GM12878 (cell line): ENCODE data around the gene HERPUD2.

Experiments
- CTCF ChIP-seq, 3 experiments: IDR thresholded peaks in 2 of 3; conservative IDR thresholded peaks in 1 of 3; 2 replicates each; pipeline ENCODE4 v1.5.1; 2011; ENCODE audit warnings: low read depth in 3 of 3, low read length in 3 of 3, mild to moderate bottlenecking in 3 of 3, control low read depth in 2 of 3, moderate library complexity in 2 of 3, inconsistent platforms in 1 of 3, mixed read lengths in 1 of 3; ENCODE audit not compliant: control insufficient read depth in 2 of 3, insufficient read depth in 1 of 3; ENCODE audit errors: extremely low read depth in 1 of 3
- E4F1 ChIP-seq: fragments of 450-650 bp; IDR thresholded peaks from 2 replicates; pipeline ENCODE4 v1.6.1; 2018; ENCODE audit warnings: borderline replicate concordance, mild to moderate bottlenecking; ENCODE audit not compliant: partially characterized antibody
- EP300 ChIP-seq, 2 experiments: fragments of 150-350 bp in 1 of 2; IDR thresholded peaks; 2 replicates each; pipeline ENCODE4 v1.6.1; 2011 to 2012; ENCODE audit warnings: low read depth in 2 of 2, low read length in 2 of 2, borderline replicate concordance in 1 of 2, improper control_type of control experiment in 1 of 2, inconsistent platforms in 1 of 2; ENCODE audit not compliant: control insufficient read depth in 1 of 2
- FOS ChIP-seq: IDR thresholded peaks from 3 replicates; pipeline ENCODE4 v1.6.1; 2011; ENCODE audit warnings: borderline replicate concordance; ENCODE audit not compliant: insufficient read length; ENCODE audit errors: extremely low read depth
- FOXK2 ChIP-seq: fragments of 450-650 bp; IDR thresholded peaks from 2 replicates; pipeline ENCODE4 v1.6.1; 2017; ENCODE audit warnings: mild to moderate bottlenecking, moderate library complexity
- IRF3 ChIP-seq: fragments of 450-650 bp; IDR thresholded peaks from 2 replicates; pipeline ENCODE4 v1.6.1; 2014; ENCODE audit warnings: mild to moderate bottlenecking
- POLR2AphosphoS5 ChIP-seq: IDR thresholded peaks from 2 replicates; pipeline ENCODE4 v1.6.1; 2011; ENCODE audit warnings: mild to moderate bottlenecking, low read length, inconsistent platforms
- RB1 ChIP-seq: fragments of 450-650 bp; formaldehyde crosslinking; IDR thresholded peaks from 2 replicates; pipeline ENCODE4 v1.6.1; 2017; ENCODE audit warnings: mild to moderate bottlenecking, borderline replicate concordance
- SIN3A ChIP-seq: IDR thresholded peaks from 2 replicates; pipeline ENCODE4 v1.6.1; 2012; ENCODE audit warnings: low read depth, low read length, improper control_type of control experiment
- SIX5 ChIP-seq: IDR thresholded peaks from 2 replicates; pipeline ENCODE4 v1.6.1; 2011; ENCODE audit warnings: mild to moderate bottlenecking, low read depth, low read length, moderate library complexity; ENCODE audit not compliant: severe bottlenecking
- SUZ12 ChIP-seq: fragments of 200-600 bp; sonication (generic); IDR thresholded peaks from one replicate; pipeline ENCODE4 v1.6.1; 2018; ENCODE audit warnings: antibody characterized with exemption, mild to moderate bottlenecking; ENCODE audit not compliant: unreplicated experiment
- TCF12 ChIP-seq: IDR thresholded peaks from 2 replicates; pipeline ENCODE4 v1.6.1; 2011; ENCODE audit warnings: low read depth, mild to moderate bottlenecking, low read length

- TF ChIP-seq IRF3 (no peak), CTCF (IDR thresholded peaks at IDR 0.05 in 2 of 3, conservative IDR thresholded peaks at IDR 0.05 in 1 of 3; ENCODE audit: control insufficient read depth in 2 of 3, extremely low read depth in 1 of 3, insufficient read depth in 1 of 3, low read depth in 3 of 3, low read length in 3 of 3) (no peak), SIN3A (no peak), FOS (no peak), SIX5 (no peak), POLR2AphosphoS5 (no peak), FOXK2 (no peak), EP300 (IDR thresholded peaks at IDR 0.05; ENCODE audit: borderline replicate concordance in 1 of 2, control insufficient read depth in 1 of 2, low read depth in 2 of 2, low read length in 2 of 2) (no peak), RB1 (no peak), SUZ12 (no peak), TCF12 (no peak), E4F1 (no peak)
These were observed 109.9 kb downstream of the HERPUD2 start for GRCh38 chr7:35584990-35585389.
